KMS-11 (cell line): ENCODE results near the gene CDH1.

Experiments
- H2AFZ ChIP-seq: fragments of 200-600 bp; sonication (generic); 2 replicates; pipeline ENCODE4 v1.6.1; 2016; ENCODE audit warnings: antibody characterized with exemption, mixed run types, low read depth
- H3K27ac ChIP-seq: fragments of 200-600 bp; sonication (generic); 2 replicates; pipeline ENCODE4 v1.6.1; 2016; ENCODE audit warnings: mild to moderate bottlenecking, mixed run types
- H3K27me3 ChIP-seq: fragments of 200-600 bp; sonication (generic); 2 replicates; pipeline ENCODE4 v1.6.1; 2017; ENCODE audit warnings: mild to moderate bottlenecking, low read depth, mixed run types, moderate library complexity; ENCODE audit not compliant: insufficient read depth
- H3K36me3 ChIP-seq: fragments of 200-600 bp; sonication (generic); 2 replicates; pipeline ENCODE4 v1.6.1; 2017; ENCODE audit warnings: mild to moderate bottlenecking, mixed run types; ENCODE audit not compliant: insufficient read depth
- H3K4me1 ChIP-seq: fragments of 200-600 bp; sonication (generic); 2 replicates; pipeline ENCODE4 v1.6.1; 2016; ENCODE audit warnings: mild to moderate bottlenecking, low read depth, mixed run types; ENCODE audit not compliant: poor library complexity, severe bottlenecking
- H3K4me2 ChIP-seq: fragments of 200-600 bp; sonication (generic); 2 replicates; pipeline ENCODE4 v1.7.0; 2016; ENCODE audit warnings: mild to moderate bottlenecking, mixed run types
- H3K4me3 ChIP-seq: fragments of 200-600 bp; sonication (generic); IDR thresholded peaks from 2 replicates; pipeline ENCODE4 v1.6.1; 2017; ENCODE audit warnings: low read depth, low read length, mixed read lengths; ENCODE audit not compliant: insufficient read depth
- H3K79me2 ChIP-seq: fragments of 200-600 bp; sonication (generic); 2 replicates; pipeline ENCODE4 v1.6.1; 2016; ENCODE audit warnings: low read depth, mixed run types; ENCODE audit not compliant: insufficient read depth
- H3K9ac ChIP-seq: fragments of 200-600 bp; sonication (generic); 2 replicates; pipeline ENCODE4 v1.6.1; 2016; ENCODE audit warnings: mild to moderate bottlenecking, mixed run types
- H4K20me1 ChIP-seq: fragments of 200-600 bp; sonication (generic); 2 replicates; pipeline ENCODE4 v1.6.1; 2016; ENCODE audit warnings: mild to moderate bottlenecking, mixed run types; ENCODE audit not compliant: insufficient read depth
- CTCF ChIP-seq: fragments of 200-600 bp; sonication (generic); conservative IDR thresholded peaks from 2 replicates; pipeline ENCODE4 v1.6.1; 2017; ENCODE audit warnings: low read depth, mild to moderate bottlenecking, antibody characterized with exemption, low read length, moderate library complexity, mixed read lengths

Gene CDH1

GRCh38 chr16:68722119-68723024 is 14.7 kb upstream of the CDH1 start:
- Histone ChIP-seq H3K4me1 (peaks cover 10% of the 10 kb centered on the region), H3K27ac (no peak overlapping the region), H4K20me1 (no peaks in the 10 kb centered on the region), H3K4me2 (no peak overlapping the region), H3K9ac (no peak overlapping the region), H3K79me2 (no peaks in the 10 kb centered on the region), H3K27me3 (no peaks in the 10 kb centered on the region), H2AFZ (no peak overlapping the region), H3K36me3 (no peaks in the 10 kb centered on the region), H3K4me3 (no peak overlapping the region)
- no peak for TF ChIP-seq CTCF

- H3K27me3 ChIP-seq = no peaks in the 10 kb centered on the region
- no peak overlapping the region for H2AFZ ChIP-seq
- H3K27ac ChIP-seq = no peak overlapping the region
- no peaks in the 10 kb centered on the region for H4K20me1 ChIP-seq
- peaks cover 7% of the 10 kb centered on the region for H3K4me1 ChIP-seq
- H3K4me2 ChIP-seq = no peak overlapping the region
- H3K36me3 ChIP-seq = no peaks in the 10 kb centered on the region
- no peak overlapping the region for H3K9ac ChIP-seq
- no peaks in the 10 kb centered on the region for H3K79me2 ChIP-seq
- no peak for TF ChIP-seq CTCF
- no peak overlapping the region for H3K4me3 ChIP-seq
Measured at GRCh38 chr16:68724797-68725196, 12.3 kb upstream of the CDH1 start.

GRCh38 chr16:68728523-68728922 is 8.6 kb upstream of the CDH1 start:
- no peak for TF ChIP-seq CTCF
- Histone ChIP-seq H3K4me3 (no peak overlapping the region), H2AFZ (no peak overlapping the region), H4K20me1 (no peaks in the 10 kb centered on the region), H3K9ac (no peak overlapping the region), H3K36me3 (no peaks in the 10 kb centered on the region), H3K4me1 (no peaks in the 10 kb centered on the region), H3K27me3 (no peaks in the 10 kb centered on the region), H3K4me2 (no peak overlapping the region), H3K79me2 (no peaks in the 10 kb centered on the region), H3K27ac (no peak overlapping the region)

- H3K79me2 ChIP-seq = no peaks in the 10 kb centered on the region
- H3K4me2 ChIP-seq = no peak overlapping the region
- no peak overlapping the region for H3K9ac ChIP-seq
- H3K27ac ChIP-seq = no peak overlapping the region
- H3K27me3 ChIP-seq = no peaks in the 10 kb centered on the region
- no peaks in the 10 kb centered on the region for H3K36me3 ChIP-seq
- no peak overlapping the region for H3K4me3 ChIP-seq
- TF ChIP-seq CTCF = no peak
- no peaks in the 10 kb centered on the region for H3K4me1 ChIP-seq
- H2AFZ ChIP-seq = no peak overlapping the region
- no peaks in the 10 kb centered on the region for H4K20me1 ChIP-seq
Measured at GRCh38 chr16:68731637-68732036, 5.5 kb upstream of the CDH1 start.
